ENCODE results near the gene MRS2.

GRCh38 chr6:24448828-24449525 lies 46.2 kb downstream of the MRS2 start:
- no peak for TF ChIP-seq REST (IDR thresholded peaks at IDR 0.05; ENCODE audit: insufficient read depth in 1 of 2, low read depth in 2 of 2, low read length in 1 of 2)
- TF ChIP-seq CTCF (IDR thresholded peaks at IDR 0.05): no peak
- no peak for TF ChIP-seq TCF7L2 (IDR thresholded peaks at IDR 0.05; ENCODE audit: low read depth, low read length)
- TF ChIP-seq POLR2AphosphoS5 (IDR thresholded peaks at IDR 0.05; ENCODE audit: low read depth, low read length): no peak
- TF ChIP-seq SIN3A (IDR thresholded peaks at IDR 0.05; ENCODE audit: borderline replicate concordance, insufficient read depth, low read depth, low read length): no peak
